Esophagus squamous epithelium (tissue), 4 donors: ENCODE data around the gene LCN10.

Experiments
- CTCF ChIP-seq, 6 experiments: fragments of 450-650 bp in 4 of 6; fragments of 200-600 bp in 2 of 6; sonication (generic) in 2 of 6; IDR thresholded peaks; one replicate each; pipeline ENCODE4 v1.5.1; 2016 to 2019; ENCODE audit warnings: antibody characterized with exemption in 6 of 6, mild to moderate bottlenecking in 4 of 6, moderate library complexity in 4 of 6
- POLR2A ChIP-seq, 4 donors: fragments of 450-650 bp; IDR thresholded peaks; one replicate each; pipeline ENCODE4 v1.6.1; 2017; ENCODE audit warnings: antibody characterized with exemption in 4 of 4, mild to moderate bottlenecking in 4 of 4, moderate library complexity in 3 of 4

- TF ChIP-seq CTCF (IDR thresholded peaks at IDR 0.05) (no peak), POLR2A (IDR thresholded peaks at IDR 0.05) (no peak)
Observed at GRCh38 chr9:136729926-136730325, 12.8 kb downstream of the LCN10 start.
